ENCODE data around the gene EDN1.

- TF ChIP-seq POLR2AphosphoS5 (IDR thresholded peaks at IDR 0.05) = no peak
- TF ChIP-seq, protein P1, sequence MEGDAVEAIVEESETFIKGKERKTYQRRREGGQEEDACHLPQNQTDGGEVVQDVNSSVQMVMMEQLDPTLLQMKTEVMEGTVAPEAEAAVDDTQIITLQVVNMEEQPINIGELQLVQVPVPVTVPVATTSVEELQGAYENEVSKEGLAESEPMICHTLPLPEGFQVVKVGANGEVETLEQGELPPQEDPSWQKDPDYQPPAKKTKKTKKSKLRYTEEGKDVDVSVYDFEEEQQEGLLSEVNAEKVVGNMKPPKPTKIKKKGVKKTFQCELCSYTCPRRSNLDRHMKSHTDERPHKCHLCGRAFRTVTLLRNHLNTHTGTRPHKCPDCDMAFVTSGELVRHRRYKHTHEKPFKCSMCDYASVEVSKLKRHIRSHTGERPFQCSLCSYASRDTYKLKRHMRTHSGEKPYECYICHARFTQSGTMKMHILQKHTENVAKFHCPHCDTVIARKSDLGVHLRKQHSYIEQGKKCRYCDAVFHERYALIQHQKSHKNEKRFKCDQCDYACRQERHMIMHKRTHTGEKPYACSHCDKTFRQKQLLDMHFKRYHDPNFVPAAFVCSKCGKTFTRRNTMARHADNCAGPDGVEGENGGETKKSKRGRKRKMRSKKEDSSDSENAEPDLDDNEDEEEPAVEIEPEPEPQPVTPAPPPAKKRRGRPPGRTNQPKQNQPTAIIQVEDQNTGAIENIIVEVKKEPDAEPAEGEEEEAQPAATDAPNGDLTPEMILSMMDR (IDR thresholded peaks at IDR 0.05) = no peak
Measured at GRCh38 chr6:12342664-12343063, 52.5 kb downstream of the EDN1 start.
